SK-N-SH (cell line): ENCODE data around the gene DGKE. TPM values are rescaled to one million over a fixed set of nuclear protein-coding genes. Genes with fewer than 3 reads are reported as not detected.
A peak's percentile ranks its signal among the peaks of the same experiment; 100 is the strongest.

Source experiments
- CTCF ChIA-PET: fragments of 300-600, 350-600 bp; formaldehyde crosslinking; extraction: SDS; loops from one replicate; lab custom pipeline; 2021; lab: Yijun Ruan, JAX
- POLR2A ChIA-PET: fragments of 350-600 bp; sonication (Branson Sonifier 250); formaldehyde crosslinking; extraction: SDS; loops from one replicate; lab custom pipeline; 2020; ENCODE audit warnings: antibody characterized with exemption, inconsistent platforms; lab: Yijun Ruan, JAX
- DNase-seq: peaks from one replicate; pipeline ENCODE4 v3.0.0; 2012
- H2AFZ ChIP-seq: fragments of 200-600 bp; sonication (generic); 2 replicates; pipeline ENCODE4 v1.8.1; 2016; ENCODE audit warnings: antibody characterized with exemption, mild to moderate bottlenecking, low read depth
- H3F3A ChIP-seq: fragments of 200-600 bp; sonication (generic); replicated peaks from 2 replicates; pipeline ENCODE3; 2016; ENCODE audit warnings: antibody characterized with exemption, mild to moderate bottlenecking; ENCODE audit not compliant: insufficient read depth
- H3K27ac ChIP-seq, 2 experiments: fragments of 200-500 bp in 1 of 2; fragments of 200-600 bp in 1 of 2; sonication (Bioruptor generic) in 1 of 2; sonication (generic), shearing (Covaris generic) in 1 of 2; 2 replicates each; pipeline versions ENCODE4 v1.5.1 to v1.6.1; 2014 to 2016; ENCODE audit warnings: low read depth in 2 of 2, inconsistent platforms in 1 of 2, low read length in 1 of 2, mild to moderate bottlenecking in 1 of 2, mixed read lengths in 1 of 2
- H3K27me3 ChIP-seq: fragments of 200-600 bp; sonication (generic), shearing (Covaris generic); 2 replicates; pipeline ENCODE4 v1.6.1; 2016; ENCODE audit warnings: mixed run types; ENCODE audit not compliant: insufficient read depth
- H3K36me3 ChIP-seq, 2 experiments: fragments of 200-500 bp in 1 of 2; fragments of 200-600 bp in 1 of 2; sonication (Bioruptor generic) in 1 of 2; sonication (generic) in 1 of 2; replicated peaks in 1 of 2; 2 replicates each; pipeline versions ENCODE3 to v1.5.1; 2014 to 2016; ENCODE audit warnings: low read length in 1 of 2, mild to moderate bottlenecking in 1 of 2; ENCODE audit not compliant: insufficient read depth in 2 of 2, control insufficient read depth in 1 of 2
- H3K4me1 ChIP-seq, 2 experiments: fragments of 200-500 bp in 1 of 2; fragments of 200-600 bp in 1 of 2; sonication (Bioruptor generic) in 1 of 2; sonication (generic), shearing (Covaris generic) in 1 of 2; 2 replicates each; pipeline versions ENCODE4 v1.5.1 to v1.6.1; 2014 to 2016; ENCODE audit warnings: low read depth in 1 of 2, low read length in 1 of 2, mixed run types in 1 of 2; ENCODE audit not compliant: insufficient read depth in 2 of 2, control insufficient read depth in 1 of 2
- H3K4me2 ChIP-seq: fragments of 200-600 bp; sonication (generic), shearing (Covaris generic); 2 replicates; pipeline ENCODE4 v1.6.1; 2017; ENCODE audit warnings: mixed run types
- H3K4me3 ChIP-seq, 2 experiments: fragments of 200-500 bp in 1 of 2; fragments of 200-600 bp in 1 of 2; sonication (Bioruptor generic) in 1 of 2; sonication (generic), shearing (Covaris generic) in 1 of 2; 2 replicates each; pipeline versions ENCODE4 v1.5.1 to v1.8.1; 2014 to 2016; ENCODE audit warnings: low read depth in 2 of 2, inconsistent platforms in 1 of 2, low read length in 1 of 2, mild to moderate bottlenecking in 1 of 2, mixed read lengths in 1 of 2, moderate library complexity in 1 of 2
- H3K79me2 ChIP-seq: fragments of 200-600 bp; sonication (generic); 2 replicates; pipeline ENCODE4 v1.8.1; 2017; ENCODE audit warnings: mild to moderate bottlenecking; ENCODE audit not compliant: insufficient read depth
- H3K9ac ChIP-seq: fragments of 200-600 bp; sonication (generic); 2 replicates; pipeline ENCODE4 v1.6.1; 2017; ENCODE audit warnings: mixed run types
- H3K9me2 ChIP-seq: fragments of 200-600 bp; sonication (generic); 2 replicates; pipeline ENCODE4 v1.6.1; 2017; ENCODE audit warnings: mixed run types
- H3K9me3 ChIP-seq: fragments of 200-600 bp; sonication (generic); 2 replicates; pipeline ENCODE4 v1.6.1; 2017; ENCODE audit warnings: mixed run types, mild to moderate bottlenecking, moderate library complexity
- H4K20me1 ChIP-seq: fragments of 200-600 bp; sonication (generic); 2 replicates; pipeline ENCODE4 v1.6.1; 2017; ENCODE audit warnings: mild to moderate bottlenecking, mixed run types; ENCODE audit not compliant: insufficient read depth
- CHD2 ChIP-seq: fragments of 150-350 bp; IDR thresholded peaks from 2 replicates; pipeline ENCODE4 v1.6.1; 2018; ENCODE audit warnings: low read length; ENCODE audit not compliant: partially characterized antibody
- CTCF ChIP-seq: fragments of 200-600 bp; sonication (generic); IDR thresholded peaks from 2 replicates; pipeline ENCODE4 v1.6.1; 2017; ENCODE audit warnings: antibody characterized with exemption, mild to moderate bottlenecking, moderate library complexity
- ELF1 ChIP-seq: IDR thresholded peaks from 2 replicates; pipeline ENCODE4 v1.4.0; 2012
- EP300 ChIP-seq, 2 experiments: IDR thresholded peaks; 2 replicates each; pipeline versions ENCODE4 v1.4.0 to v1.6.1; 2012; ENCODE audit warnings: borderline replicate concordance in 1 of 2, low read depth in 1 of 2, low read length in 1 of 2
- FOXM1 ChIP-seq: IDR thresholded peaks from 2 replicates; pipeline ENCODE4 v1.4.0; 2012; ENCODE audit warnings: low read depth, mild to moderate bottlenecking
- MEF2A ChIP-seq: IDR thresholded peaks from 2 replicates; pipeline ENCODE4 v1.4.0; 2012; ENCODE audit warnings: low read depth, borderline replicate concordance
- MXI1 ChIP-seq: IDR thresholded peaks from 2 replicates; pipeline ENCODE4 v1.6.1; 2012; ENCODE audit warnings: mild to moderate bottlenecking, low read depth, low read length, improper control_type of control experiment
- RCOR1 ChIP-seq: fragments of 150-350 bp; IDR thresholded peaks from 2 replicates; pipeline ENCODE4 v1.6.1; 2017; ENCODE audit warnings: antibody characterized with exemption, low read length
- REST ChIP-seq: IDR thresholded peaks from 2 replicates; pipeline ENCODE4 v1.6.1; 2012; ENCODE audit warnings: mild to moderate bottlenecking, low read depth, low read length, moderate library complexity
- RFX5 ChIP-seq: IDR thresholded peaks from 2 replicates; pipeline ENCODE4 v1.6.1; 2012; ENCODE audit warnings: mild to moderate bottlenecking, improper control_type of control experiment, low read length
- RXRA ChIP-seq: IDR thresholded peaks from 2 replicates; pipeline ENCODE4 v1.4.0; 2012; ENCODE audit warnings: low read depth, mild to moderate bottlenecking, borderline replicate concordance
- TCF12 ChIP-seq: IDR thresholded peaks from 2 replicates; pipeline ENCODE4 v1.4.0; 2012
- YY1 ChIP-seq: IDR thresholded peaks from 2 replicates; pipeline ENCODE4 v1.4.0; 2012; ENCODE audit warnings: low read depth, mild to moderate bottlenecking
- ZBTB33 ChIP-seq: IDR thresholded peaks from 2 replicates; pipeline ENCODE4 v1.4.0; 2012; ENCODE audit warnings: low read depth, borderline replicate concordance
- WGBS: methylation state at CpG from one replicate; pipeline ENCODE4 v1.1.6; 2017; ENCODE audit warnings: low lambda C conversion rate; 5-methylcytosine and 5-hydroxymethylcytosine counted together
- polyA plus RNA-seq, 3 experiments: library from polyadenylated mRNA; depleted of rRNA; stranded (reverse); fragments of >200 nt; gene quantifications; 2 replicates each; pipeline ENCODE4 v1.2.3, GENCODE V29; 2012
- TF ChIP-seq, protein P1 (sequence below): fragments of 150-350 bp; IDR thresholded peaks from 2 replicates; pipeline ENCODE4 v1.6.1; 2016; ENCODE audit warnings: mild to moderate bottlenecking, low read depth, low read length
- TF ChIP-seq, protein P2 (sequence below): fragments of 150-350 bp; IDR thresholded peaks from 2 replicates; pipeline ENCODE4 v1.6.1; 2017; ENCODE audit warnings: antibody characterized with exemption, low read length, low read depth, borderline replicate concordance
- TF ChIP-seq, protein P3 (sequence below): IDR thresholded peaks from 2 replicates; pipeline ENCODE4 v1.4.0; 2012; ENCODE audit warnings: low read depth

DGKE gene
- polyA plus RNA-seq, 1 of the 3 experiments (the other 2 are of a cell fraction): 2.4 TPM

DNA sequence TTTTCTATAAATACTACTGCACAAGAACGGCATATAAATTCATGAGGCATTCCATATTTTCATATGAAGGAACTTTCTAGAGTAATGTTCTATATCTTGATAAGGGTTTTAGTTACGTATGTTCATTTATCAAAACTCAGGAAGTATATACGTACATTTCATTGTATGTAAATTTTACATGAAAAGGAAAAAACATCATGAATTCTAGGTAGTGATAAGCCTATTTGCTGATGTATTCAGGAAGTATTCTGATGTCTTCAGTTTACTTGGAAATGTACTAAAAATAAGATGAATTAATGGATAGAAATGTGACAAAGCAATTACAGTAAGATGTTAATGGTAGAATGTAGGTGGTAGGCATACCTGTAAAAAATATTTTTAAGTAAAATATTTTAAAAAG, 4.7 kb downstream of the DGKE start:
- H3K4me3 ChIP-seq: no peak overlapping the region
- no peak overlapping the region for H3K4me2 ChIP-seq
- H3K4me1 ChIP-seq: peaks cover 3 to 21% of the 10 kb centered on the region in 2 experiments; a peak in 3 of 4 replicates
- no peaks in the 10 kb centered on the region for H4K20me1 ChIP-seq
- ChIA-PET POLR2A (no interaction called here), CTCF (interaction anchor here (0.8 to 5.5 kb wide), 3 partner anchors 19 to 102 kb away, joined by 3 to 32 read pairs (median 4); no protein-coding TSS in a partner anchor)
- no peak for DNase-seq
- peaks cover 14% of the 10 kb centered on the region; the same call in 1 of the 2 replicates for H3K79me2 ChIP-seq
- H3F3A ChIP-seq: peaks cover 3% of the 10 kb centered on the region
- H3K27ac ChIP-seq: no peak overlapping the region; a peak in 1 of 4 replicates
- H2AFZ ChIP-seq: no peak overlapping the region
- WGBS: 95% methylated on average over 3 of the region's 3 CpGs
- peaks cover 4 to 21% of the 10 kb centered on the region in 2 experiments for H3K36me3 ChIP-seq
- no peaks in the 10 kb centered on the region for H3K9me2 ChIP-seq
- H3K9me3 ChIP-seq: no peaks in the 10 kb centered on the region
- no peaks in the 10 kb centered on the region for H3K27me3 ChIP-seq
- H3K9ac ChIP-seq: no peak overlapping the region
- no peak for TF ChIP-seq MXI1
- TF ChIP-seq ELF1: no peak
- TF ChIP-seq, protein P1, sequence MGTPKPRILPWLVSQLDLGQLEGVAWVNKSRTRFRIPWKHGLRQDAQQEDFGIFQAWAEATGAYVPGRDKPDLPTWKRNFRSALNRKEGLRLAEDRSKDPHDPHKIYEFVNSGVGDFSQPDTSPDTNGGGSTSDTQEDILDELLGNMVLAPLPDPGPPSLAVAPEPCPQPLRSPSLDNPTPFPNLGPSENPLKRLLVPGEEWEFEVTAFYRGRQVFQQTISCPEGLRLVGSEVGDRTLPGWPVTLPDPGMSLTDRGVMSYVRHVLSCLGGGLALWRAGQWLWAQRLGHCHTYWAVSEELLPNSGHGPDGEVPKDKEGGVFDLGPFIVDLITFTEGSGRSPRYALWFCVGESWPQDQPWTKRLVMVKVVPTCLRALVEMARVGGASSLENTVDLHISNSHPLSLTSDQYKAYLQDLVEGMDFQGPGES: no peak

- H3F3A ChIP-seq: peaks cover 3% of the 10 kb centered on the region
- no peaks in the 10 kb centered on the region for H4K20me1 ChIP-seq
- WGBS: 63% methylated on average over 2 of the region's 2 CpGs
- peaks cover 3 to 7% of the 10 kb centered on the region in 2 experiments; a peak in 2 of 4 replicates for H3K4me1 ChIP-seq
- H2AFZ ChIP-seq: 0 out of 2 replicates have a peak overlapping the region, but pooled peaks have one; percentile 33
- ChIA-PET CTCF (interaction anchor here (1.3 to 4.0 kb wide), 2 partner anchors 7 to 71 kb away, joined by 4 to 16 read pairs; partner anchors contain the start of gene TRIM25), POLR2A (no interaction called here)
- H3K79me2 ChIP-seq: peaks cover 6% of the 10 kb centered on the region; the same call in 1 of the 2 replicates
- no peak overlapping the region for H3K4me3 ChIP-seq
- peak overlapping the region in 1 of 2 experiments; percentile 54; a peak in 1 of 4 replicates for H3K27ac ChIP-seq
- no peak overlapping the region for H3K4me2 ChIP-seq
- H3K27me3 ChIP-seq: no peaks in the 10 kb centered on the region
- H3K36me3 ChIP-seq: peaks cover 14 to 41% of the 10 kb centered on the region in 2 experiments
- no peak overlapping the region for H3K9ac ChIP-seq
- no peak for DNase-seq
- H3K9me3 ChIP-seq: no peaks in the 10 kb centered on the region
- no peaks in the 10 kb centered on the region; the same call in 1 of the 2 replicates for H3K9me2 ChIP-seq
- TF ChIP-seq, protein P2, sequence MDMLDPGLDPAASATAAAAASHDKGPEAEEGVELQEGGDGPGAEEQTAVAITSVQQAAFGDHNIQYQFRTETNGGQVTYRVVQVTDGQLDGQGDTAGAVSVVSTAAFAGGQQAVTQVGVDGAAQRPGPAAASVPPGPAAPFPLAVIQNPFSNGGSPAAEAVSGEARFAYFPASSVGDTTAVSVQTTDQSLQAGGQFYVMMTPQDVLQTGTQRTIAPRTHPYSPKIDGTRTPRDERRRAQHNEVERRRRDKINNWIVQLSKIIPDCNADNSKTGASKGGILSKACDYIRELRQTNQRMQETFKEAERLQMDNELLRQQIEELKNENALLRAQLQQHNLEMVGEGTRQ: no peak
- TF ChIP-seq YY1: no peak
- TF ChIP-seq FOXM1: no peak
- TF ChIP-seq CTCF: no peak
- TF ChIP-seq RCOR1: peak; percentile 75; the same call in 1 of the 2 replicates
- 0 out of 2 replicates have a peak, but pooled peaks have one; percentile 14 for TF ChIP-seq RXRA
- TF ChIP-seq TCF12: peak; percentile 53; the same call in 1 of the 2 replicates
- no peak for TF ChIP-seq RFX5
- TF ChIP-seq CHD2: no peak
- TF ChIP-seq MEF2A: no peak
- no peak for TF ChIP-seq REST
- TF ChIP-seq ZBTB33: no peak
- TF ChIP-seq EP300 (IDR thresholded peaks at IDR 0.05; ENCODE audit: borderline replicate concordance in 1 of 2, low read depth in 1 of 2, low read length in 1 of 2): peak in 1 of 2 experiments; percentile 50; a peak in 1 of 4 replicates
- TF ChIP-seq, protein P3, sequence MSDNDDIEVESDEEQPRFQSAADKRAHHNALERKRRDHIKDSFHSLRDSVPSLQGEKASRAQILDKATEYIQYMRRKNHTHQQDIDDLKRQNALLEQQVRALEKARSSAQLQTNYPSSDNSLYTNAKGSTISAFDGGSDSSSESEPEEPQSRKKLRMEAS: no peak
Measured at GRCh38 chr17:56842577-56842976, 8.6 kb downstream of the DGKE start.
